H9 (cell line): ENCODE data around the gene CYP2F1. TPM values are rescaled to one million over a fixed set of nuclear protein-coding genes. Genes with fewer than 3 reads are reported as not detected.

ENCODE experiments used
- DNase-seq: peaks from one replicate; pipeline ENCODE4 v3.0.0-alpha.2; 2017
- H2AFZ ChIP-seq: one replicate; pipeline ENCODE4 v1.6.1; 2013; ENCODE audit warnings: mild to moderate bottlenecking, low read length, control low read depth, moderate library complexity
- H2AK5ac ChIP-seq: 2 replicates; pipeline ENCODE4 v1.6.1; 2013; ENCODE audit warnings: low read length, control low read depth, mixed read lengths; ENCODE audit not compliant: insufficient read length
- H2BK120ac ChIP-seq: one replicate; pipeline ENCODE4 v1.6.1; 2013; ENCODE audit warnings: low read depth, mild to moderate bottlenecking, low read length, control low read depth, inconsistent platforms; ENCODE audit not compliant: poor library complexity, severe bottlenecking
- H2BK12ac ChIP-seq: 2 replicates; pipeline ENCODE4 v1.6.1; 2013; ENCODE audit warnings: low read length, control low read depth, mixed read lengths, low read depth; ENCODE audit not compliant: insufficient read length
- H2BK15ac ChIP-seq: 2 replicates; pipeline ENCODE4 v1.6.1; 2013; ENCODE audit warnings: low read depth, low read length, control low read depth
- H2BK20ac ChIP-seq: one replicate; pipeline ENCODE4 v1.6.1; 2013; ENCODE audit warnings: low read depth, mild to moderate bottlenecking, low read length, control low read depth, inconsistent platforms; ENCODE audit not compliant: poor library complexity, severe bottlenecking
- H2BK5ac ChIP-seq: 2 replicates; pipeline ENCODE4 v1.6.1; 2013; ENCODE audit warnings: low read length, control low read depth, mixed read lengths; ENCODE audit not compliant: insufficient read length
- H3K14ac ChIP-seq: 2 replicates; pipeline ENCODE4 v1.6.1; 2013; ENCODE audit warnings: low read length, control low read depth; ENCODE audit not compliant: insufficient read depth
- H3K18ac ChIP-seq: 2 replicates; pipeline ENCODE4 v1.6.1; 2013; ENCODE audit warnings: low read depth, mild to moderate bottlenecking, mixed read lengths, low read length, control low read depth; ENCODE audit not compliant: insufficient read length
- H3K23ac ChIP-seq: 2 replicates; pipeline ENCODE4 v1.6.1; 2013; ENCODE audit warnings: low read length, control low read depth, mixed read lengths, low read depth; ENCODE audit not compliant: insufficient read length
- H3K23me2 ChIP-seq: 2 replicates; pipeline ENCODE4 v1.6.1; 2013; ENCODE audit warnings: low read depth, mild to moderate bottlenecking, mixed read lengths, low read length, control low read depth; ENCODE audit not compliant: insufficient read length, poor library complexity, severe bottlenecking
- H3K27ac ChIP-seq: 2 replicates; pipeline ENCODE4 v1.5.1; 2013; ENCODE audit warnings: low read length, control low read depth, mixed read lengths, low read depth; ENCODE audit not compliant: insufficient read length
- H3K27me3 ChIP-seq: 2 replicates; pipeline ENCODE4 v1.6.1; 2013; ENCODE audit warnings: low read length, control low read depth, inconsistent platforms; ENCODE audit not compliant: insufficient read depth
- H3K4ac ChIP-seq: 2 replicates; pipeline ENCODE4 v1.6.1; 2013; ENCODE audit warnings: low read depth, mild to moderate bottlenecking, control low read depth, inconsistent platforms, low read length, moderate library complexity
- H3K4me1 ChIP-seq: 2 replicates; pipeline ENCODE4 v1.6.1; 2013; ENCODE audit warnings: low read length, control low read depth, inconsistent platforms; ENCODE audit not compliant: insufficient read depth
- H3K4me2 ChIP-seq: 2 replicates; pipeline ENCODE4 v1.6.1; 2013; ENCODE audit warnings: low read length, control low read depth, mixed read lengths; ENCODE audit not compliant: insufficient read length, insufficient read depth
- H3K56ac ChIP-seq: 2 replicates; pipeline ENCODE4 v1.6.1; 2013; ENCODE audit warnings: low read depth, mild to moderate bottlenecking, mixed read lengths, low read length, control low read depth; ENCODE audit not compliant: insufficient read length
- H3K79me1 ChIP-seq: 2 replicates; pipeline ENCODE4 v1.6.1; 2013; ENCODE audit warnings: low read depth, mild to moderate bottlenecking, moderate library complexity, low read length, control low read depth, inconsistent platforms; ENCODE audit not compliant: insufficient read depth, poor library complexity, severe bottlenecking
- H3K79me2 ChIP-seq: 2 replicates; pipeline ENCODE4 v1.6.1; 2013; ENCODE audit warnings: low read length, control low read depth, inconsistent platforms; ENCODE audit not compliant: insufficient read depth
- H3K9ac ChIP-seq: 2 replicates; pipeline ENCODE4 v1.6.1; 2013; ENCODE audit warnings: low read length, control low read depth, mixed read lengths; ENCODE audit not compliant: insufficient read length; ENCODE audit errors: extremely low read depth
- H3K9me3 ChIP-seq: one replicate; pipeline ENCODE4 v1.6.1; 2013; ENCODE audit warnings: low read depth, low read length, inconsistent platforms; ENCODE audit not compliant: control insufficient read depth
- H3T11ph ChIP-seq: one replicate; pipeline ENCODE4 v1.6.1; 2013; ENCODE audit warnings: mild to moderate bottlenecking, low read length, control low read depth, inconsistent platforms
- H4K20me1 ChIP-seq: one replicate; pipeline ENCODE4 v1.6.1; 2013; ENCODE audit not compliant: control insufficient read depth, insufficient read length, insufficient read depth
- H4K5ac ChIP-seq: 2 replicates; pipeline ENCODE4 v1.6.1; 2013; ENCODE audit warnings: low read depth, mild to moderate bottlenecking, mixed read lengths, low read length, control low read depth; ENCODE audit not compliant: insufficient read length
- H4K8ac ChIP-seq: replicated peaks from 2 replicates; pipeline ENCODE4 v1.6.1; 2013; ENCODE audit warnings: low read length, control low read depth, mixed read lengths, low read depth; ENCODE audit not compliant: insufficient read length
- H4K91ac ChIP-seq: 2 replicates; pipeline ENCODE4 v1.6.1; 2013; ENCODE audit warnings: low read depth, mild to moderate bottlenecking, moderate library complexity, mixed read lengths, low read length, control low read depth; ENCODE audit not compliant: insufficient read length
- H3K27ac Mint-ChIP-seq, 3 experiments: 2 replicates in 2 of 3; 3 replicates in 1 of 3; pipeline ENCODE4 v1.8.0; 2020 to 2021; ENCODE audit warnings: mixed read lengths in 3 of 3, mild to moderate bottlenecking in 1 of 3, moderate library complexity in 1 of 3
- H3K27me3 Mint-ChIP-seq: 2 replicates; pipeline ENCODE4 v1.8.0; 2021; ENCODE audit warnings: low read depth, mild to moderate bottlenecking, moderate library complexity, mixed read lengths
- H3K36me3 Mint-ChIP-seq, 3 experiments: 2 replicates in 2 of 3; 3 replicates in 1 of 3; pipeline ENCODE4 v1.8.0; 2020 to 2021; ENCODE audit warnings: low read depth in 3 of 3, mixed read lengths in 3 of 3; ENCODE audit not compliant: insufficient read depth in 1 of 3
- H3K4me1 Mint-ChIP-seq, 2 experiments: 2 replicates each; pipeline ENCODE4 v1.8.0; 2020; ENCODE audit warnings: mixed read lengths in 2 of 2
- H3K4me3 Mint-ChIP-seq, 2 experiments: 2 replicates in 1 of 2; 3 replicates in 1 of 2; pipeline ENCODE4 v1.8.0; 2020 to 2021; ENCODE audit warnings: mild to moderate bottlenecking in 2 of 2, mixed read lengths in 2 of 2, moderate library complexity in 1 of 2
- H3K9me3 Mint-ChIP-seq, 2 experiments: 2 replicates in 1 of 2; 3 replicates in 1 of 2; pipeline ENCODE4 v1.8.0; 2020; ENCODE audit warnings: mild to moderate bottlenecking in 2 of 2, mixed read lengths in 2 of 2, moderate library complexity in 1 of 2
- WGBS: extraction: QIAGEN DNeasy Blood & Tissue Kit; methylation state at CpG from one replicate; pipeline ENCODE4 v1.1.7; 2013; ENCODE audit warnings: missing lambda C conversion rate, low lambda C conversion rate, mixed read lengths; ENCODE audit not compliant: insufficient read length; ENCODE audit errors: extremely low coverage; 5-methylcytosine and 5-hydroxymethylcytosine counted together
- total RNA-seq: library from RNA; stranded (reverse); gene quantifications from 2 replicates; pipeline ENCODE4 v1.2.1, GENCODE V29; 2021
- TF ChIP-seq, protein P1 (sequence below): fragments of 200-600 bp; sonication (generic); conservative IDR thresholded peaks from 3 replicates; pipeline ENCODE4 v1.8.0; 2021; ENCODE audit warnings: antibody characterized with exemption, mild to moderate bottlenecking

CYP2F1 gene
- total RNA-seq, 1 experiment from 2014 or later: 0.63 TPM

DNA sequence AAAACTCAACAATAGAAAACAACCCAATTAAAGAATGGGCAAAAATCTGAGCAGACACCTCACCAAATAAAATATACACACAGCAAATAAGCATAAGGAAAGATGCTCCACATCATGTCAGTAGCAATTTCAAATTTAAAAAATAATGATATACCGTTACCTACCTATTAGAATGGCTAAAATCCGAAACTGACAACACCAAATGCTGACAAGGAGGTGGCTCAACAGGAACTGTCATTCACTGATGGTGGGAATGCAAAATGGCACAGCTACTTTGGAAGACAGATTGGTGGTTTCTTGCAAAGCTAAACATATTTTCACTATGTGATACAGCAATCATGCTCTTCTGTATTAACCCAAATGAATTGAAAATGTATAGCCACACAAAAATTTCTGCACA, 16.9 kb upstream of the CYP2F1 start:
- Histone ChIP-seq H3K4me1 (no peaks in the 10 kb centered on the region), H3K56ac (no peak overlapping the region), H2BK20ac (no peak overlapping the region), H2AFZ (no peak overlapping the region), H2AK5ac (no peak overlapping the region), H3K4ac (no peak overlapping the region), H4K5ac (no peak overlapping the region), H2BK12ac (no peak overlapping the region), H3K27me3 (no peaks in the 10 kb centered on the region), H3K18ac (no peak overlapping the region), H3K79me1 (no peaks in the 10 kb centered on the region), H3K9me3 (no peaks in the 10 kb centered on the region), H3K9ac (no peak overlapping the region), H2BK5ac (no peak overlapping the region), H3K23me2 (no peaks in the 10 kb centered on the region), H2BK120ac (no peak overlapping the region), H4K20me1 (no peaks in the 10 kb centered on the region), H3K23ac (no peak overlapping the region), H3K79me2 (no peaks in the 10 kb centered on the region), H3K4me2 (no peak overlapping the region), H3T11ph (no peak overlapping the region), H4K91ac (no peak overlapping the region), H3K27ac (no peak overlapping the region), H2BK15ac (no peak overlapping the region), H3K14ac (no peak overlapping the region), H4K8ac (no peak overlapping the region)
- H3K36me3 Mint-ChIP-seq: peaks cover 2 to 17% (median 8%) of the 10 kb centered on the region in 3 experiments; a peak in 6 of 7 replicates
- H3K9me3 Mint-ChIP-seq: peaks cover 39 to 44% of the 10 kb centered on the region in 2 experiments
- H3K4me3 Mint-ChIP-seq: no peak overlapping the region
- H3K27me3 Mint-ChIP-seq: peaks cover 34% of the 10 kb centered on the region
- no peak for DNase-seq
- no CpG with 5 or more reads among the region's 2 CpGs for WGBS
- peaks cover 14 to 20% of the 10 kb centered on the region in 2 experiments for H3K4me1 Mint-ChIP-seq
- TF ChIP-seq, protein P1, sequence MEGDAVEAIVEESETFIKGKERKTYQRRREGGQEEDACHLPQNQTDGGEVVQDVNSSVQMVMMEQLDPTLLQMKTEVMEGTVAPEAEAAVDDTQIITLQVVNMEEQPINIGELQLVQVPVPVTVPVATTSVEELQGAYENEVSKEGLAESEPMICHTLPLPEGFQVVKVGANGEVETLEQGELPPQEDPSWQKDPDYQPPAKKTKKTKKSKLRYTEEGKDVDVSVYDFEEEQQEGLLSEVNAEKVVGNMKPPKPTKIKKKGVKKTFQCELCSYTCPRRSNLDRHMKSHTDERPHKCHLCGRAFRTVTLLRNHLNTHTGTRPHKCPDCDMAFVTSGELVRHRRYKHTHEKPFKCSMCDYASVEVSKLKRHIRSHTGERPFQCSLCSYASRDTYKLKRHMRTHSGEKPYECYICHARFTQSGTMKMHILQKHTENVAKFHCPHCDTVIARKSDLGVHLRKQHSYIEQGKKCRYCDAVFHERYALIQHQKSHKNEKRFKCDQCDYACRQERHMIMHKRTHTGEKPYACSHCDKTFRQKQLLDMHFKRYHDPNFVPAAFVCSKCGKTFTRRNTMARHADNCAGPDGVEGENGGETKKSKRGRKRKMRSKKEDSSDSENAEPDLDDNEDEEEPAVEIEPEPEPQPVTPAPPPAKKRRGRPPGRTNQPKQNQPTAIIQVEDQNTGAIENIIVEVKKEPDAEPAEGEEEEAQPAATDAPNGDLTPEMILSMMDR: no peak
- no peak overlapping the region for H3K27ac Mint-ChIP-seq
